GM20000 (cell line): ENCODE results near the gene PROCA1.
"Not testable (repeated sequence)": the region's sequence is repeated elsewhere in the genome, so short reads cannot be mapped to it uniquely, and the experiment has no call there.

Experiments used
- DNase-seq: peaks from one replicate; pipeline ENCODE4 v3.0.0; 2012; ENCODE audit warnings: low spot score
- CTCF ChIP-seq: IDR thresholded peaks from 2 replicates; pipeline ENCODE4 v1.5.1; 2012; ENCODE audit warnings: mild to moderate bottlenecking, control low read depth; ENCODE audit errors: extremely low read depth, missing control alignments

The PROCA1 gene

GRCh38 chr17:28740406-28741357, 29.0 kb upstream of the PROCA1 start:
- TF ChIP-seq CTCF, result no peak
- no peak for DNase-seq

- DNase-seq, result peak; percentile 57
- TF ChIP-seq CTCF, result no peak
These were observed 27.1 kb upstream of the PROCA1 start for GRCh38 chr17:28738680-28739384.

- TF ChIP-seq CTCF, result no peak
- peak; percentile 86 for DNase-seq
These were observed 26.3 kb upstream of the PROCA1 start for GRCh38 chr17:28737770-28738679.

- no peak for TF ChIP-seq CTCF
- no peak for DNase-seq
These were observed 25.6 kb upstream of the PROCA1 start for GRCh38 chr17:28737316-28737715.

GRCh38 chr17:28735913-28736769, 24.5 kb upstream of the PROCA1 start:
- not testable (repeated sequence) for DNase-seq

GRCh38 chr17:28735242-28735722, 23.6 kb upstream of the PROCA1 start:
- DNase-seq, result no peak
- no peak for TF ChIP-seq CTCF
